ENCODE results near the gene CXCR2. TPM values are rescaled to one million over a fixed set of nuclear protein-coding genes. Genes with fewer than 3 reads are reported as not detected.

Gene CXCR2
- total RNA-seq, 4 donors from 2014 or later, result 0.07 to 0.91 TPM; not detected in 2

DNA sequence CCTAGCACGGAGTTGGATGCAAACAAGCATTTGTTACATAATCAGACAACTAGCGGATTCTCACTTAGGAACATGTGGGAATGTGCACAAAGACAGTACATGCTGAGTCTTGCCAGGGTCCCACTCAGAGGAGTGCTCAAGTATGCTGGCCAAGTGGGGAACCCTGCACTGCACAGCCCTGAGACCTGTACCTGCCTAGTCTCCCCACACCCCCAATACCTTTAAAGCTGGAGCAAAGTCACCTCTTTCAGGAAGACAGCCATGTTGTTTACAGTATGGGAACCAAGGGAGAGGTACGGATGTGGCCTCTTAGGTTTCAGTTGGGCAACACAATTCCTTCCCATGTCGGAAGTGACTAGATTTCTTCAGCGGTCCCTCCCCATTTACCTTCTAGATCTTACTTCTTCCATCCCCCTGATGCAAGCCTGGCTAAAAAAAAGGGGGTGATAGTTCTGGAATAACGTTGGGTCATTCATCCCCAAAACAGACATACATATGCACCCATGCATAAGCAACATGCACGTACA is 30.2 kb downstream of the CXCR2 start:
- DNase-seq, result no peak
- H3K9me3 ChIP-seq, result no peaks in the 10 kb centered on the region
- H3K27ac ChIP-seq, result no peak overlapping the region
- TF ChIP-seq, protein P1, sequence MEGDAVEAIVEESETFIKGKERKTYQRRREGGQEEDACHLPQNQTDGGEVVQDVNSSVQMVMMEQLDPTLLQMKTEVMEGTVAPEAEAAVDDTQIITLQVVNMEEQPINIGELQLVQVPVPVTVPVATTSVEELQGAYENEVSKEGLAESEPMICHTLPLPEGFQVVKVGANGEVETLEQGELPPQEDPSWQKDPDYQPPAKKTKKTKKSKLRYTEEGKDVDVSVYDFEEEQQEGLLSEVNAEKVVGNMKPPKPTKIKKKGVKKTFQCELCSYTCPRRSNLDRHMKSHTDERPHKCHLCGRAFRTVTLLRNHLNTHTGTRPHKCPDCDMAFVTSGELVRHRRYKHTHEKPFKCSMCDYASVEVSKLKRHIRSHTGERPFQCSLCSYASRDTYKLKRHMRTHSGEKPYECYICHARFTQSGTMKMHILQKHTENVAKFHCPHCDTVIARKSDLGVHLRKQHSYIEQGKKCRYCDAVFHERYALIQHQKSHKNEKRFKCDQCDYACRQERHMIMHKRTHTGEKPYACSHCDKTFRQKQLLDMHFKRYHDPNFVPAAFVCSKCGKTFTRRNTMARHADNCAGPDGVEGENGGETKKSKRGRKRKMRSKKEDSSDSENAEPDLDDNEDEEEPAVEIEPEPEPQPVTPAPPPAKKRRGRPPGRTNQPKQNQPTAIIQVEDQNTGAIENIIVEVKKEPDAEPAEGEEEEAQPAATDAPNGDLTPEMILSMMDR (IDR thresholded peaks at IDR 0.05), result no peak
- no peak for TF ChIP-seq POLR2A (IDR thresholded peaks at IDR 0.05)
- intact Hi-C loops (cut with DNase I; ENCODE audit: low total_unique reads), result no loop called here
- no peak overlapping the region for H3K4me3 ChIP-seq
- H3K27me3 ChIP-seq, result no peaks in the 10 kb centered on the region
- no peaks in the 10 kb centered on the region for H3K36me3 ChIP-seq
- no peaks in the 10 kb centered on the region for H3K4me1 ChIP-seq

DNA sequence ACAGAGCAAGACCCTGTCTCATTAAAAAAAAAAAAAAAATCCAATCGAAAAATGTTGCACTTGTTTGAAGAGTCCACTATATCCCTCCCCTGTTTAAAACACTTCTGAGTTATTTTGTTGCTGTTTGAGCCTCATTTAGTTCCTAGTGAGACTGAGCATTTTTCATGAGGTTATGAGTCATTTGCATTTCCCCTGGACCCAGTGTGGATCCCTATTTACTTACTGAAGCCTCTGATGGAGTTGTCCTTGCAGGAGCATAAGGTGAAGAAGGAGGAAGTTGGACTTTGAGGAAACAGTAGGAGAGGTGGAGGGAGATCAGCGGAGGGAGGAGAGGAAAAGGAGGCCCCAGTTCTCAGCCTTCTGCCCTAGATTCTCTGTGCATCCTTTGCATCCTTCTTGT is 35.8 kb downstream of the CXCR2 start:
- H3K9me3 ChIP-seq, result no peaks in the 10 kb centered on the region
- TF ChIP-seq, protein P1 (IDR thresholded peaks at IDR 0.05), result no peak
- TF ChIP-seq POLR2A (IDR thresholded peaks at IDR 0.05), result no peak
- H3K36me3 ChIP-seq, result no peaks in the 10 kb centered on the region
- no peaks in the 10 kb centered on the region for H3K4me1 ChIP-seq
- H3K27ac ChIP-seq, result no peak overlapping the region
- H3K27me3 ChIP-seq, result no peaks in the 10 kb centered on the region
- intact Hi-C loops (cut with DNase I; ENCODE audit: low total_unique reads), result no loop called here
- no peak overlapping the region for H3K4me3 ChIP-seq
- no peak for DNase-seq

DNA sequence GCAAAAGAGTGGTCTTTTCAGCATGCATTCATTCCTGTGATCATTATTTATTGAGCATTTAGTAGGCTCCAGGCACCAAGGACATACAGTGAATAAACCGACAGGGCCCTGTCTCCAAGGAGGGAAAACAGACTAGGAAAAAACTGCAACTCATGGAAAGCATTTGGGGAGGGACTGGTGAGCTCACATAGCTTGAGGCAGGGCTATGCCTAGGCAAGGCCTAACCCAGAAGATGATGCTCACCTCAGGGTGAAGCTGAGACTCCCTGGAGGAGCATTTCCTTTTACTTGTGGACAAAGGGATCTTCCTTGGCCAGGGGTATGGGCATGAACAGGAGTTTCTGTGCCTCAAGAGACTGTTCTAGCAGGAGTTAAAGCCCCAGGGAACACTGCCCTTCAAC is 37.0 kb downstream of the CXCR2 start:
- H3K4me1 ChIP-seq, result no peaks in the 10 kb centered on the region
- H3K27me3 ChIP-seq, result no peaks in the 10 kb centered on the region
- H3K4me3 ChIP-seq, result no peak overlapping the region
- no peaks in the 10 kb centered on the region for H3K36me3 ChIP-seq
- intact Hi-C loops (cut with DNase I; ENCODE audit: low total_unique reads), result no loop called here
- DNase-seq, result no peak
- no peak overlapping the region for H3K27ac ChIP-seq
- no peaks in the 10 kb centered on the region for H3K9me3 ChIP-seq
- no peak for TF ChIP-seq POLR2A (IDR thresholded peaks at IDR 0.05)
- TF ChIP-seq, protein P1 (IDR thresholded peaks at IDR 0.05), result no peak

DNA sequence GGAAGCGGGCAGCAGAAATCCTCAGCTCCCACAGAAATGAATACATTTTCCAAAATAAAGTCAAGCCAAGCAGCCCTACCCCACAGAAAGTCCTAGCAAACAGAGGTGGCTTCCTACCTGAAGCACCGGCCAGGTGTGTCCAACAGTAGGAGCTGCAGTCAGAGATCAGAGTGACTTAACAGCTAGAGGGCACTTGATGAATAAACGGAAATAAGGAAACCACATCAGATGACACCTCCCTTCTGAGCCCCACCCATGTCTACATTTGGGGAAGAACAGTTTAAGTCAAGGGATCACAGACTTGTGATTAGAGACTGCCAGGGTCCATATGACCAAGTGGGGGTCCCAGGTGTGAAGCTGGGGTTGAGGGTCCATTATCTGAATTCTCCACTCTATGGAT is 41.0 kb downstream of the CXCR2 start, which contains the start of gene CXCR1:
Gene CXCR1, minus strand, starts transcription at position 172 of the 400 bp plus-strand sequence. CDS start 1,751 bp downstream, outside the sequence.
- Histone ChIP-seq H3K4me1 (no peaks in the 10 kb centered on the region), H3K27ac (no peak within 1 kb of the TSS), H3K4me3 (no peak within 1 kb of the TSS), H3K9me3 (no peaks in the 10 kb centered on the region), H3K27me3 (no peaks in the 10 kb centered on the region), H3K36me3 (no peaks in the 10 kb centered on the region)
- DNase-seq, result no peak
- intact Hi-C loops (cut with DNase I; ENCODE audit: low total_unique reads), result no loop called here
- TF ChIP-seq, protein P1 (IDR thresholded peaks at IDR 0.05), result no peak
- no peak for TF ChIP-seq POLR2A (IDR thresholded peaks at IDR 0.05)

DNA sequence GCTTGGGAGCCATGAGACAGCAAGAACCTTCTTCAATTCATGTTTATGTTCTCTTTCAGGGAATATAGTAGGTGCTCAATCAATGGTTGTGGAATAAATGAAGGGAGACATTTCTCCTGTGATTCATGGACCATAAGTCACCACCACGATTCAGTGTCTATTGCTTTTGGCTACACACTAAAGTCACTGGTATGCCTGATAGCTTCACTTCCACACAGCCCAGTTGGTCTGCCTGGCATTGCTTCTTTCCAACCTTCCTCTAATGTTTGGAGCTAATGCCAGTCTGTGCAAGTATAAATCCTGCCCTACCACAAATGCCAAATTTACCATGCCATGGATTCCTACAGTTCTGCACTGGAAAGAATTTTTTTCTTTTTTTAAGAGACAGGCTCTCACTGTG is 42.2 kb downstream of the CXCR2 start:
- H3K36me3 ChIP-seq, result no peaks in the 10 kb centered on the region
- H3K9me3 ChIP-seq, result no peaks in the 10 kb centered on the region
- TF ChIP-seq, protein P1 (IDR thresholded peaks at IDR 0.05), result no peak
- no peak for TF ChIP-seq POLR2A (IDR thresholded peaks at IDR 0.05)
- intact Hi-C loops (cut with DNase I; ENCODE audit: low total_unique reads), result no loop called here
- no peaks in the 10 kb centered on the region for H3K4me1 ChIP-seq
- no peak for DNase-seq
- no peak overlapping the region for H3K27ac ChIP-seq
- no peak overlapping the region for H3K4me3 ChIP-seq
- no peaks in the 10 kb centered on the region for H3K27me3 ChIP-seq

Data from uterus (tissue), 4 donors.